Activated CD4-positive, CD25-positive, alpha-beta regulatory T cell treated with anti-CD3 and anti-CD28 coated beads, Interleukin-2, amount 50 U/mL, for 24 hours (primary cell): ENCODE data around the gene SUCLA2.

Experiments
- ATAC-seq, 2 donors: fragments of 150-1000 bp; cut with Tn5 transposase; one replicate each; pipeline ENCODE4 v1.10.0; 2021; ENCODE audit warnings: mild to moderate bottlenecking in 1 of 2, moderate library complexity in 1 of 2

Gene SUCLA2

DNA sequence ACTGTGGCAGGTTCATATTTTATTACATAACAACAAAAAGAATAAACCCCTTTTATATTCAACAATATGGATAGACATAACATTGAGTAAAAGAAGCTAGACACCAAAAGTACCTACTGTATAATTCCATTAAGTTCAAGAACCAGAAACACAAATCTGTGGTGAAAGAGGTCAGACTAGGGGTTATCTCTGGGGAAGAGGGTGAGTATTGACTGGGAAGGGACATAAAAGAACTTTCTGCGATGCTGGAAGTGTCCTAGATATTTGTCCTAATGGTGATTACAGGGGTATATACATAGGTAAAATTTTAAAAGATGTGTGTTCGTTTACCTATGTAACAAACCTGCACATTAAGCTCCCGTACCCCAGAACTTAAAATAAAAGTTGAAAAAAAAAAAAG is 103.0 kb downstream of the SUCLA2 start:
- no peak for ATAC-seq

DNA sequence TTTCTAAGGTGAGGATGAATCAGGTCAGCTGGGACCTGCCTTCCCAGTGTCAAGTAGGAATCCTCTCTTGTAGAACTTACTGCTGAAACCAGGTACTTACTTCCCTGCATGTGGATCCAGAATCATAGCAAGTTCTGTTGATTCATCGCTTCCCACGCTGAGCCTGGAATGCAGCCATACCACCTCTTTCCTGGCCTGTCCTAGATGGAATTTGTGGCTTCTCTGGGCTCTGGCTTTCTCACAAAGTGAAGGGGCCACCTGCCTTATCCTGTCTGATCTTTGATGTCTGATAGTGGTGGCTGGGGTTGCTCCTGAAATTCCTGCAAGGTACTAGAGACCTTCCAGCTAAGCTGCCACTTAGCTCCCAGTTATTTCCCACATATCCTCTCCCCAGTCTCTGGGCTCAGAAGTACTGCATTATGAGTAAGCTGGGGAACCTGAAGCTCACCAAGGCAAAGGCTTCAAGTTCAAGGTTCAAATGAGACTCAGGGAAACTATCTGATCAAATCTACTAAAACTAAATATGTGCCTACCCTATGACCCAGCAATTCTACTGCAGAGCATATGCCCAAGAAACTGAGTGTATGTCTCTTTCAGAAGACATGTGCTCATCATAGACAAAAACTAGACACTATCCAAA is 103.5 kb downstream of the SUCLA2 start:
- ATAC-seq: no peak

DNA sequence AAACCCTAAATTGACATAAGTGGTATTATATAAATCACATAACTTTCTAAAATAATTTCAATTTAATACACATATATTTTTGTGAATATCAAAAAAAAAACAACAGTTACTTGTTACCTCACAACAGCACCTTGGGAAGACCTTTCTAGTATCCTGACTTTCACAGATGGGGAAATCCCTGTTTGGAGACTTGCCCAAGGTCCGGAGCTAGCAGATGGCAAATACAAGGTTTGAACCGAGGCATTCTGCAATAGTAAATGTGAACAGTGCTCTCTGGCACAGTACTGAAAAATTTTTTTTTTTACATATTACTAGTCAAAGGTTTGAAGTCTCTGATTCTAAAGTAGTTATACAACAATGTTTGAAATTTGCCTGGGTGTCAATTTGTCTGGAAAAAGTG is 104.5 kb downstream of the SUCLA2 start:
- no peak for ATAC-seq

DNA sequence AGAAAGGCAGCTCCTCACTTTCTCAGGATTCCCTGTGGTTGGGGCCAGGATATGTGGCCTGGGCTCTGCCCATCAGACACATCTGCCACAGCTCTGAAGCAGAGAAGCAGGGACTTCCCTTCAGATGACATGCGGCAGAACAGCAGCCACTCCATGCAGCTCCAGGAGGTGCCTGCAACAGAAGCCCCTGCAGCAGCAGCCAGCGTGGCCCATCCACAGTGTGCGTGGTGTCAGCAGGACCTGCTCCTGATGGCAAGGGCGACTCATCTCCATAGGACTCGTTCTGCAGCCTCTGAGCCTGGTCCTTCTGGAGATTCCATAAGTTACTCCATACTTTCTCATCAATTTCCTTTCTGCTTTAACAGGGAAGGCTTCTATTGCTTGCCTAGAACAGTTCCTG is 105.0 kb downstream of the SUCLA2 start:
- no peak for ATAC-seq

DNA sequence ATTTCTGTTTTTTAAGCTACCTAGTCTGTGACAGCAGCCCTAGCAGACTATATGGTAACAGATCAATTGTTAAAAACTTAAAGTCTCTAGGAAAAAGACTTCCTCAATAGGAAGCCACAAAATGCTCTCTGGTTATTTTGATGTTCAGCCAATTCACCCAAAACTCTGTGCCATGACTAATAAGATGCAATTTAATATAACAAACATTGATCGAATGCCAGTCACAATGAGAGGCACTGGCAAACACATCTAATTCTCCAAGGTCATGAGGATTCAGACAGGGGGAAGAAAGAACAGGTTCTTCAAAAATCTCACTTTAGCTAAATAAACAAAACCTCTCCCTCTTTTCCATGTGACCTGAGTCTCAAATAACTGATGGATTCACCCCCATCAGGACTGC is 107.5 kb downstream of the SUCLA2 start:
- ATAC-seq: no peak
